ENCODE results near the gene DUSP15.
"Not testable (repeated sequence)": the region's sequence is repeated elsewhere in the genome, so short reads cannot be mapped to it uniquely, and the experiment has no call there.

DUSP15 gene, protein sequence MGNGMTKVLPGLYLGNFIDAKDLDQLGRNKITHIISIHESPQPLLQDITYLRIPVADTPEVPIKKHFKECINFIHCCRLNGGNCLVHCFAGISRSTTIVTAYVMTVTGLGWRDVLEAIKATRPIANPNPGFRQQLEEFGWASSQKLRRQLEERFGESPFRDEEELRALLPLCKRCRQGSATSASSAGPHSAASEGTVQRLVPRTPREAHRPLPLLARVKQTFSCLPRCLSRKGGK

DNA sequence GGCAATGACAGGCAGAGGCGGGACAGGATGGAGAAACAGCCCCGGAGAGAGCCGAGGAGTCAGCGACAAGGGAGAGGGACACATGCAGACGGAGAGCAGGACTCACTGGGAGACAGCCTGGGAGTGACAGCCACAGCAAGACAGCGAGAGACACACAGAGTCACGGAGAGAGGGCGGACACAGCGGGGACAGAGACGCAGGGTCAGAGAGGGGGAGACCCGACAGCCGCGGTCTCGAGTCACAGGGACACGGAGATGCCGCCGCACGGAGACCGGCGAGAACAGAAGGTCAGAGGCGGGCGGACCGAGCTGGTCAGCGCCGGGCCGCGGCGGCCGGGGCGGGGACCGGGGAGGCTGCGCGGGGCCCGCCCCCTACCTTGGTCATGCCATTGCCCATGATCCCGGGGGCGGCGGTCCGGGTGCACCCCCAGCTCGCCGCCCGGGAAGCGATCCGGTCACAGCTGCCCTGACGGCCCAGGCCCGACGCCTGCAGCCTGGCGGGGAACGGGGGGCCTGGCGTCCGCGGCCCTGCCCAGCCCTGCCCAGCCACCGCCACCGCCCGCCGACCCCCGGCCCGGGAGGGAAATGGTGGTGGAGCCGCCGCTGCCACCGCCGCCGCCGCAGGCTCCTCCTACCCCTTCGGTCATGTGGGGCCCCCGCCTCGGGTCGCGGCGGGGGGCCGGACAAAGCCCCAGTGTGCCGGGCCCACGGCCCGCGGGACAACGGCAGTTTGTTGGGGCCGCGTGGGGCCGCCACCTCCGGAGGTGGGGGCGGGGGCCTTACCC, at the start of gene DUSP15, which contains the start of gene TTLL9:
Gene DUSP15 (minus strand): TSS at position 586 of the 784 bp plus-strand sequence. CDS start 190 bp downstream, at position 396.
Gene TTLL9 (plus strand): TSS at position 693 of the 784 bp plus-strand sequence. CDS start 493 bp downstream, outside the sequence.
- no peak for DNase-seq

DNA sequence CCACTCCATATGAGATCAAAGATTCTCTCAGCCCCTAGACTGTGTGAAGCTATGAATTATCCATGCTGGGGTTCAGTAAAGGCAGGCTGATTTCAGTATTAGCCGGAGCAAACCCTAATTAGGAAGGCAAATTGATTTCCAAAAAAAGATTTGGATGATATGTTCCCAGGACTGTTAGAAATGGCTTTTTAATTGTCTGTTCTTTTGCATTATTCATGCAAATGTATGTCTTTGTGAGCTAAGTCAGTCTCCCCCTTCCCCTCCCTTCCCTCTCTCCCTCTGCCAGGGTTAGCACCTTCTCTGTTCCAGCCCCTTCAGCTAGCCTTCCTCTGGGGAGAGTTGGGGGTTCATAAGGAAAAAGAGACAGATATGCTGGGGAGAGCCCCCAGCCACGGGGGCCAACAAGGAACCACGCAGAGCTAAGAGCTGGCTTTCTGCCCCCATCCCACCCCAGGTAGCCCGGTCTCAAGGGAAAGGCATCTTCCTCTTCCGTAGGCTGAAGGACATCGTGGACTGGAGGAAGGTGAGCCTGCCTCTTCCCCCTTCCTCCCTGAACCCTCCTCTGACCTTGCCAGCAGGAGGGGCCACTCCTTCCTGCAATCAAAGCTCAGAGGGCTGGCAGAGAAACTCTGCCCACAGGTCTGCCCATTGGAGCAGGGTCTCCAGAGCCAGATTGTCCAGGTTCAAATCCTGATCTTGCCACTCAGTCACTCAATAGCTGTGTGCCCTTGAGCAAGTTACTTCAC, 49.3 kb upstream of the DUSP15 start:
- no peak for DNase-seq

DNA sequence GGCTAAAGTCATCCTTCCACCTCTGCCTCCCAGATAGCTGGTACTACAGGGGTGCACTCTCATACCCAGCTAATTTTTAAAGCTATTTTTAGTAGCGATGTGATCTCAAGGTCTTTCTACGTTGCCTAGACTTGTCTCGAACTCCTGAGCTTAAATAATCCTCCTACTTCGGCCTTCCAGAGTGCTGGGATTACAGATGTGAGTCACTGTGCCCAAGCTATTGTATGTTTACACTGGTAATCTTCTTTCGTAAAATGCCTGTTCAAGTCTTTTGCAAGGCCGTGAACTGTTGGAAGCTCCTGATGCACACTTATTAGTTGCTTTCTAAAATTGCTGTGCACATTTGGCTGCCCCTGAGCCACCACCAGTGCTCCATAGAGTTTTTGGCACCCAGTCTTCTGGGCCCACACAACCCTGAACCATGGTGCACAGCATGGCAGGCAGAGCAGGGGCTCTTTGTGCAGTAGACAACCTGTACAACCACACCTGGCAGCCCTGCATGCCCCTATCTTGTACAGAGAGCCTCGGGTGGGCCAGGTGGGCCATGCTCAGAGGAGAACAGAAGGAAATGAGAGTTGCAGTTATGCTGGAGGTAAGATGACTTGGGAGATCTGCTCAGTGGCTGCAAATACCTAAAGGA, 48.3 kb upstream of the DUSP15 start:
- no peak for DNase-seq

DNA sequence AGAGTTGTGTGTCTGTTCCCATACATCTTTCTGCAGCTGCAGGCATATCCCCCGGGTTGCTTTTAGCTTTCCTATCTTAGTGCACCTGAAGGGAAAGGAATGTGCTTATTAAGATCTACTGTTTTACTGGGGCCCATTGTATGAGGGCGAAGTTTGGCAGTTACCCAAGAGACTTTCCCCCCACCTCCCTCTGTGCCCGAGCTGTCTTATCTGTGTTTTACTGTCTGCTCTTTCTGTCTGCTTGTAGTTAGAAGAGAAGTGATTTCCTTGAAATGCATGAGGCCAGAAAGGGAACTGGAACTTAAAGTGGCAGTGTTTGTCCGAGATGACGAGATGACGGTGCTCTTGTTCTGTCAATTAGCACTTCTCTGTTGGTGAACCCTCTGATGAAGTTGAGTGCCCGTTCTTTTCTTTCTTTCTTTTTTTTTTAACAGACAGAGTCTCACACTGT, 47.7 kb upstream of the DUSP15 start:
- DNase-seq: not testable (repeated sequence)

DNA sequence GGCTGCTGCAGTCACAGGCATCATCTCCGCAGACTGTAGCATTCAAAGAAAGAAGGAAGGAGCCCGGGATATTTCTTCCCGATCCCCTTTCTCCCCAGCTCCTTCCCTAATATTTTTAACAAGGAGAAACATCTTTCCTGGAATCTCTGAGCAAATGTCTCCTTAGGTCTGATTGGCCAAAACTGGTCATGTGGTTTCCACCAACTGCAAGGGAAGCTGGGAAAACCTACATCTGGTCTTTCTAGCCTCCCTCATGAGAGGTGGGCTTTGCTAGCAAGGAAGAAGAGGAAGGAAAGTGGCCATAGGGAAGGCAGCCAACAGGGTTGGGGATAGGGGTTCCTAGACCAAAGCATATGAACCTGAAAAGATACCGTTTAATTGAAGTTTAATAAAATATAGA, 46.4 kb upstream of the DUSP15 start:
- no peak for DNase-seq

DNA sequence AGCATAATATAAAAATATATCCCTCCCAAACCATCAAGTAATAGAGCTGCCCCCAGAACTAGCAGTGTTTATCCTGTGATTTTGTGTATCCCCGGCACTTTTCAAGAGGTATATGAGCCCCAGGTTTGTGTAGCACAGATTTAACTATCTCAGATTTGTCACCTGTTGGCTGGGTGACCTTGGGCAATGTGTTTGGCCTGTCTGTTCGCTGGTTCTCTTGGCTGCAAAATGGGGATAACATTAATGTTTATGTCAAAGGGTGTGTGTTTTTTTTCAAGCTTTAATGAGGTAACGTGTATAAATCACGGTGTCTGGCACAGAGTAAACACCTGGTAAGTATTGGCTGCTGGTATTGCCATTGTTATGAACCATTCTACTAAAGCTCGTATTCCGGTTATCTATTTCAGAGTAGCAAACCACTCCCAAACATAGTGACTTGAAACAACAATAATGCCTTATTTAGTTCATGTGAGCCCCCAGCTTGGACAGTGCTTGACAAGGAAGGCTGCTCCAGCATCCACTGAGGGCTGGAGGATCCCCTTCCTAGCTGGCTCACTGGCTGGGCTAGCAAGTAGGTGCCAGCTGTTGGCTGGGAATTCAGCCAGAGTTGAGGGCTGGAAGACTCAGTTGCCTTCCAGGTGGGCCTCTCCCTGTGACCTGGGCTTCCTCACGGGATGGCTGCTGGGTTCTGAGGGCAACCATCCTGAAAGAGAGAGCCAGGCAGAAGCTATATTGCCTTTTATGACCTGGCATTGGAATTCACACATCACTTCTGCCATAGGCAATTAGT, 45.4 kb upstream of the DUSP15 start:
- no peak for DNase-seq

DNA sequence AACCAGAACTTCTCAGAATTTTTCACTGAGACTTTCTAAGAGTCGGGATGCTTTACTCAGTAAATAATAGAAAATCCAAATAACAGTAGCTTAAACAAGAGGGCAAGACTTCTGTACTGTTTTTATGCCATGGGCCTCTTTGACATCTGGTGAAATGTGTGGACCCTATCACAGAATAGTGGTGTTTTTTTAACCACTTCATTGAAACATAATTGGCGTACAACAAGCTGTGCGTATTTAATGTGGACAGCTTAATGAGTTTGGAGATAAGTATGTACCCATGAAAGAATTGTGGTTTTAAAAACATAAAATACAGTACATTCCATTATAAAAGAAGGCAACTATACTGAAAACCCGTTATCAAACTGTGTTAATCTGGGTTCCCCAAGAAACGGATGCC, 43.8 kb upstream of the DUSP15 start:
- no peak for DNase-seq

DNA sequence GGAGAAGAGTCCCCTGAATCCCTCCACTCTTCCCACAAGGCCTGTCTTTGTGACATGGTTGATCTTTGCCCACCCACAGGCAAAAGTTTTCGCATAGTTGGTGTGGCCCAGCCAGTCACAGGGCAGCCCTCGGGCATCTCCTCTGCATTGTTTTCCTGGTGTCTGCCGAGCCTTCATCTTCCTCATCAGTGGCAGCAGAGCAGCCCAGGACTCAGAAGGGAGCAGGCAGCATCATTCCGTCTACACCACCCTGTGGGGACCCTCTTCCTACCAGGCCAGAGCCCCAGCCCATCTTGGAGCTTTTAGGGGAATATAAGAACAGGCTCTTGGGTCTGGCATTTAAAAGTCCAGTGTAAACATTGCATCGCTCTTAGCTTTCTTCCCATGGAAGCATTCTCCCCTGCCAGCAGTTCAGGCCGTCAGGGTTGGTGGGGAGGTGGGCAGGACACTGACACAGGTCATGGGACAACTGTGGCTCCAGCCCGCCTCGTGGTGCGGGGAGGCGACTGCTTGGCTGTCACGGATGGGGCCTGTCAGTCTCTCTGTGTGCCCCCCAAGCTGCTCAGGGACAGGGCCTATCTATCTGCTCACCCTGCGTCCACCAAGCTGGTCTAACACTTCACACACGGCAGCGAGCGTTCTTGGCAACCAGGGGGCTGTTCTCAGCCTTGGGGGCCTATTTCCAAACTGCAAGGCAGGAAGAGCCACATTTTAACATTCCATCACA, 43.3 kb upstream of the DUSP15 start:
- DNase-seq: no peak

DNA sequence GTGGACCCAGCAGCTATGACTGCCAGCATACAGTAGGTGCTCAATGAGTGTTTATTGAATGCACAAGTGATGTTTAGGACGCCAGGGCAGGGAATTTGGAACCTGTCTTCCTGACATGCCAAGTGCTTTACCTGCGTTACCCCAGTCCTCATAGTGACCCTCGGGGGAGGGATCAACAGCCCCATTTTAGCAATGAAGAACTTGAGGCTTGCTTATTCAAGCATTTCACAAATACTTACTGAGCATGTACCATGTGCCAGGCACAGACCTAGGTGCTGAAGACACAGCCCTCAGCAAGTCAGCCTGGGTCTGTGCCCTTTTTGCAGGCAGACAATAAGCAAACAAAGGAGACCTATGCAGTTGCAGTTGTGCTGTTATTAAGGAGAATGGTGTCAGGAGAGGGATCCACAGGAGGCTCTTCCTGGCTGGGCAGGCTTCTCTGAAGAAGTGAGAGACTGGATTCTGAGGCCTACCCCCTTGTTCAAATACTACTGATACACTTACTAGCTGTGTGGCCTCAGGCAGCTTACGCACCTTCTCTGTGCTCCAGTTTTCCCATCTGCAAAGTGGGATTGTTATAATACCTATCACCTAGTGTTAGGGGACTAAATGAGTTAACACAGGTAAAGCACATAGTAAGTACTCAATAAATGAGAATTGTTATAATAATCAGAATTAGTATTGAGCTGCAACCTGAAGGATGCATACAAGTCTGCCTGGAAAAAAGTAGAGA, 39.9 kb upstream of the DUSP15 start:
- DNase-seq: no peak

DNA sequence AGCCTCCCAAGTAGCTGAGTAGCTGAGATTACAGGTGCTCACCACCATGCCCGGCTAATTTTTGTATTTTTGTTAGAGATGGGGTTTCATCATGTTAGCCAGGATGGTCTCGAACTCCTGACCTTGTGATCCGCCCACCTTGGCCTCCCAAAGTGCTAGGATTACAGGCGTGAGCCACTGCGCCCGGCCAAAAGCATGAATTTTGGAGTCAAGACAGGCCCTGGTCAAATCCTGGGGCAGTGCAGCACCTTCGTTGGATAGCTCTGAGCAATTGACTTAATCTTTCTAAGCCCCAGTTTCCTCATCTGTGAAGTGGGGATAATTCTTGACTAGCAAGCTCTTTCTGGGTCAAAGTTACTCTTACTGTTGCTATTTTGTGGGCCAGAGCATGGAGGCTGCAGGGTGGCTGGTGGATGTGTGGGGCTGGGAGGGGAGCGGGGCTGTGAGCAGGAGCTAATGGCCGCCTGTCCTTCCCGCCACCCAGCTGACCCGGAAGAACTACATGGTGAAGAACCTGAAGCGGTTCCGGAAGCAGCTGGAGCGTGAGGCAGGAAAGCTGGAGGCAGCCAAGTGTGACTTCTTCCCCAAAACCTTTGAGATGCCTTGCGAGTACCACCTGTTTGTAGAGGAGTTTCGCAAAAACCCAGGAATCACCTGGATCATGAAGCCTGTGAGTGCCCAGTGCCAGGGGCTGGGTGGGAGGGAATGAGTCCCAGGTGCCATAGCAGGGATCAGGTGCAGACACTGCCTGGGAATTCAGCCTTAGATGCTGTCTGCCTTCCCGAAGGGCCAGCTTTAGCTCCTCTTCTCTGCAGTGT, 39.1 kb upstream of the DUSP15 start:
- DNase-seq: no peak

DNA sequence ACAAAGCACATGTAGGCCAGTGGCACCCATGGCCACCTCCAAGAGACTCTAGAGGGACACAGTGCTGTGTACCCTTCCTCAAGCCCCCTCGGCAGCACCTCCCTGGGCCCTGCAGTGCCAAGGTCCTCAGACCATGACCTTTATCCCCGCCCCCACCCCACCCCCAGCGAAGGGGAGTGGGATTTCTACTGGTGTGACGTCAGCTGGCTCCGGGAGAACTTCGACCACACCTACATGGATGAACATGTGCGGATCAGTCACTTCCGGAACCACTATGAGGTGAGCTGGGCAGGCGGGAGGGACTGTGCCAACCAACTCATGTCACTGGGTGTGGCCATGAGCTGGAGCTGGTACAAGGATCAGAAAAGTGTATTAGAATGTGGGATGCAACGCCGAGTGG, 38.1 kb upstream of the DUSP15 start:
- DNase-seq: no peak

DNA sequence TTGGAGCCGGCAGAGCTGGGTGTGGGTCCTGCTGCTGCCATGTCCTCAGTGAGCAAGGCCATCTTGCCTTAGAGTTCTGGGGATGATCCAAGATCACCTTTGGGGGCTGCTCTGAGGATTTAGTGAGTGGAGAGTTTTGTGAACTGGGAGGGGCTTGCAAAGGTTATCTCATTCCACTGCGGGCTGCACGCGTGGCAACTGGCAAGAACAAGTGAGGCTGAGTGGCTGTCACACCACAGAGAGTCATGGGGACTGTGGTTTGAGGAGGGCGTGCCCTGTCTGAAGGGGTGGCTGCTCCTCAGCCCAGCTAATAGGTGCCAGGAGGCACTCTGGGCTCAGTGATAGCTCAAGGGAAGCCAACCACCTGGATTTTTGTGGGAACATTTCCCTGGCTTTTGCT, 37.7 kb upstream of the DUSP15 start:
- no peak for DNase-seq

DNA sequence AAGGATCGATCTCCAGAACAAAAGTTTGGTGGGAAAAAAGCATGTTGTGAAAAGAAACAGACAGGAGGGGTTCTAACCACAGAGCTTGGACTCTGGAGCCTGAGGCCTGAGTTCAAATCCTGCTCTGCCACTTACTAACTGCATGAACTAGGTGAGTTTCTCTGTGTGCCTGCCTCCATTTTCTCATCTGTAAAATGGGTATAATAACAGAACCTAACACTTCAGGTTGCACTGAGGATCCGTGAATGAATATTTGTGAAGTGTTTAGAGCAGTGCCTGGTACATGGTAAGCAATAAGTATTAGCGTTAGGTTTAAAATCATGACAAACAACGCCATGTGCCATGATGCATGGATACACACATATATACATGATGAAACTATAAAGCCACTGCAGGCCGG, 36.7 kb upstream of the DUSP15 start:
- DNase-seq: no peak

DNA sequence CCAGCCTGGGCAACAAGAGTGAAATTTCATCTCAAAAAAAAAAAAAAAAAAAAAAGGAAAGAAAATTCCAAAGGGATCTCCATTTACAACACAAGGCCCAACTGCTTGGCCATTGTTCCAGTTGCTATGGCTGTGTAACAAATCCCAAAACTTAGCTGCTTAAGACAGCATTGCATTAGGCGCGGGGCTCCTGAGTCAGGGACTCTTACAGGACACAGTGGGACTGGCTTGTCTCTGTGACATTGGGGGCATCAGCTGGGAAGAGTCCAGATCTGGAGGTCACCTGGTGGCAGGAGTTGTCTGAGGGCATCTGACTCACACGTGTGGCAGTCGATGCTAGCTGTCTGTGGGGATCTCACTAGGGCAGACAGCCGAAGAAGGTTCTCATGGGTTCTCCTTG, 35.7 kb upstream of the DUSP15 start:
- no peak for DNase-seq

DNA sequence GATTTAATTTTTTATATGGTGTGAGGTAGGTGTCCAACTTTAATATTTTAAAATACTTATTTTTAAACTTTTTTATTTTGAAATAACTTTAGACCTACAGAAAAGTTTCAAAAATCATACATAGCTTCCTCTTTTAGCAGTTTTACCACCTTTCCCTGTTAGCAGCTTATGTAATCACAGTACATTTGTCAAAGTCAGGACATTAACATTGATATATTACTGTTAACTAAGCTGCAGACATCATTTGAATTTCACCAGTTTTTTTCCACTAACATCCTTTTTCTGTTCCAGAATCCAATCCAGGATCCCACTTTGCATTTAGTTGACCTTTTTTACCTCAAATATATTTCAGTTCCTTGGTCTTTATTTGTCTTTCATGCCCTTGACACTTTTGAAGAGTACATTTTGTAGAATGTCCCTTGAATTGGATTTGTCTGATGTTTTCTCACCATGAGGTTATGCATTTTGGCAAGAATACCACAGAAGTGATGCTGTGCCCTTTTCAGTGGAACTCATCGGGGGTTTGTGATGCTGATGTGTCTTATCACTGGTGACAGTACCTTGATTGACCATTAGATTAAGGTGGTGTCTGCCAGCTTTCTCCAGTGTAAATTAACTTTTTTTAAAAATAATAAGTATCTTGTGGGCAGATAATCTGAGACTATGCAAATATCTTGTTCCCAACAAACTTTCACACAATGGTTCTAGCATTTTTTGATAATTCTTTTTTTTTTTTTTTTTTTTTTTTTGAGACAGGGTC, 33.5 kb upstream of the DUSP15 start:
- no peak for DNase-seq

DNA sequence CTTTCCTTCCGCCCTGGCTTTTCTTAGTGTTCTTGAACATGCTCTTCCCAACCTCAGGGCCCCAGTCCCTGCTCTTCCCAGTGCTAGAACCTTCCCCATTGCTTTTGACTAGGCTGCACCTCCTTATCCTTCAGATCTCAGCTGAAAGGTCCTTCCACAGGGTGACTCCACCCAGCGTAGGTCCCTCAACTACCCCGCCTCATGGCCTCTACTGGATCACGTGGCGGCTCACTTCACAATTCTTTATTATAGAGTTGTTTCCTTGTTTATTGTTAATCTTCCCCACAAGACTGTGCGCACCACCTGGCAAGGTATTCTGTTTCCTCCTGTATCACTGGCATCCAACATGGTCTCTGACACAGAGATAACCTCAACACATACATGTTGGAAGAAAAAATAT, 31.3 kb upstream of the DUSP15 start:
- DNase-seq: no peak

DNA sequence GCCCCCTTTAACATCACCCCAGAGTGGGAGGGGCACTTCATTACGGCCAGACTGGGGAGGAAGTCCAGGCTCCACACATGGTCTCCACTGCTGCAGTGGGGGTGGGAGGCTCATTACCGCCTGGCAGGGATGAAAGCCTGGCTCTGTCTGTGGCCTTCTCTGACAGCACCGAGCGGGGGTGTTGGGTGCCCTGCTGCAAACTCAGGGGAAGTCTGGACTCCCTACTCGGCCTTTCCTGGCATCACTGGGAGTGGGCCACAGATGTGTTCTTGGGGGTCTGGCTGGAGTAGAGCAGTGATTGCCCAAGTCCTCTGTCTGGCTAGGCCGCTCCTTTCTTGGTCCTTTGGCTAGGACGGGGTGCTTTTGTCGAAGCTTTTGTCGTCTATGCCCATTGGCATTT, 27.2 kb upstream of the DUSP15 start:
- DNase-seq: no peak

DNA sequence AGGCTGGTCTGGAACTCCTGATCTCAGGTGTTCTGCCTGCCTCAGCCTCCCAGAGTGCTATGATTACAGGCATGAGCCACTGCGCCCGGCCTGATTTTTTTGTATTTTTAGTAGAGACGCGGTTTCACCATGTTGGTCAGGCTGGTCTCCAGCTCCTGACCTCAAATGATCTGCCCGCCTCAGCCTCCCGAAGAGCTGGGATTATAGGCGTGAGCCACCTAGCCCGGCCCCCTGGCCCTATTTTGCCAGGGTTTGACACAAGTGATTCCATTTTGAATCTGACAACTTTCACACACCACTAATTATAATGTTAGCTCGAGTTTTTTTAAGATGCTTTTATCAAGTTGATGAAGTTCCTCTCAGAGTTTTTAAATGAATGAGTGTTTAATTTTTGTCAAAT, 25.7 kb upstream of the DUSP15 start:
- DNase-seq: no peak

DNA sequence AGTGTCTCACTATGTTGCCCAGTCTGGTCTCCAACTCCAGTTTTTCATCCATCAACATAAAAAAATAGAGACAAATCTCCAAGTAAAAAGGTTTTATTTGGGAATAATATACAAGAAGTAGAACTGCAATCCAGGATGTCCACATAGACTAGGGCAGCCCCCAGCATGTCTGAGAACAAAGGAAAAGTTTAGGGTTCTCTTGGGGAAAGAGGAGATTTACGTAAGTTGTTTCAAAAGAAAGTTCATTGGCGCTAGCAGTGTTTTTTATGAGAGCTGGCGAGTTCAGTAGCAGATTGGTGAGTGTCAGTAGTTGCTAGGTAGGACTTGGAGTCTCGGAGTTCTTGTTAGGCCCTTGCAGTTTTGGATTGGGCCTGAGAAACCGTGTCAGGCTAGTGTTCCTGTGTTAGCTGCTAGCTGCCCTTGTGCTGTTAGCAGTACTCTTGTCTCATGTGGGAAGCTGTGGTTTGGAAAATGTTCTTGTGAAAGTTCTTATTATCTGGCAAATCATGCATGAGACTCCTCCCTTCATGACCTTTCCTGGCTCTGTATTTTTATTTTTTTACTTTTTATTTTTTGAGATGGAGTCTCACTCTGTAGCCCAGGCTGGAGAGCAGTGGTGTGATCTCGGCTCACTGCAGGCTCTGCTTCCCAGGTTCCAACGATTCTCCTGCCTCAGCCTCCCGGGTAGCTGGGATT, 24.8 kb upstream of the DUSP15 start:
- no peak for DNase-seq

All from activated CD4-positive, CD25-positive, alpha-beta regulatory T cell treated with anti-CD3 and anti-CD28 coated beads, Interleukin-2, amount 50 U/mL, for 72 hours (primary cell).